GM23338 (cell line): ENCODE results near the gene WWOX. TPM values are rescaled to one million over a fixed set of nuclear protein-coding genes. Genes with fewer than 3 reads are reported as not detected.

Experiments used
- ATAC-seq: fragments of 200-7000 bp; cut with Tn5 transposase; 3 replicates; pipeline ENCODE4 v1.9.1; 2020
- DNase-seq: peaks from one replicate; pipeline ENCODE4 v3.0.0-alpha.2; 2015; ENCODE audit warnings: low spot score
- H2AFZ ChIP-seq: fragments of 200-600 bp; sonication (generic); 2 replicates; pipeline ENCODE4 v1.8.0; 2016; ENCODE audit warnings: antibody characterized with exemption, mild to moderate bottlenecking, moderate library complexity
- H3F3A ChIP-seq: fragments of 200-600 bp; sonication (generic); replicated peaks from 2 replicates; pipeline ENCODE4 v1.8.0; 2017; ENCODE audit warnings: antibody characterized with exemption, mixed run types, low read depth
- H3K27ac ChIP-seq: fragments of 200-600 bp; sonication (generic); 2 replicates; pipeline ENCODE4 v1.6.1; 2016; ENCODE audit warnings: low read depth
- H3K27me3 ChIP-seq: fragments of 200-600 bp; sonication (generic); 2 replicates; pipeline ENCODE4 v1.8.0; 2016; ENCODE audit warnings: mild to moderate bottlenecking, mixed run types, moderate library complexity; ENCODE audit not compliant: insufficient read depth
- H3K36me3 ChIP-seq: fragments of 200-600 bp; sonication (generic); 2 replicates; pipeline ENCODE4 v1.8.0; 2016; ENCODE audit warnings: mild to moderate bottlenecking; ENCODE audit not compliant: insufficient read depth
- H3K4me1 ChIP-seq: fragments of 200-600 bp; sonication (generic); 2 replicates; pipeline ENCODE4 v1.8.0; 2016; ENCODE audit warnings: mild to moderate bottlenecking, moderate library complexity; ENCODE audit not compliant: insufficient read depth
- H3K4me2 ChIP-seq: fragments of 200-600 bp; sonication (generic); 2 replicates; pipeline ENCODE4 v1.7.1; 2017; ENCODE audit warnings: mixed run types
- H3K4me3 ChIP-seq: fragments of 200-600 bp; sonication (generic); 2 replicates; pipeline ENCODE4 v1.6.1; 2016; ENCODE audit warnings: mixed run types
- H3K79me2 ChIP-seq: fragments of 200-600 bp; sonication (generic); replicated peaks from 2 replicates; pipeline ENCODE4 v1.8.0; 2017; ENCODE audit warnings: mild to moderate bottlenecking; ENCODE audit not compliant: insufficient read depth
- H3K9me2 ChIP-seq: fragments of 200-600 bp; sonication (generic); 2 replicates; pipeline ENCODE4 v1.8.0; 2017; ENCODE audit not compliant: insufficient read depth
- H4K20me1 ChIP-seq: fragments of 200-600 bp; sonication (generic); replicated peaks from 2 replicates; pipeline ENCODE4 v1.8.0; 2017; ENCODE audit warnings: mild to moderate bottlenecking; ENCODE audit not compliant: insufficient read depth
- H3K27ac Mint-ChIP-seq: 2 replicates; pipeline ENCODE4 v1.8.0; 2020; ENCODE audit warnings: inconsistent platforms, mild to moderate bottlenecking, moderate library complexity, mixed read lengths
- H3K27me3 Mint-ChIP-seq: 3 replicates; pipeline ENCODE4 v1.8.0; 2022; ENCODE audit warnings: low read depth, mild to moderate bottlenecking, moderate library complexity, mixed read lengths, inconsistent platforms; ENCODE audit not compliant: insufficient read depth, poor library complexity
- H3K36me3 Mint-ChIP-seq: 3 replicates; pipeline ENCODE4 v1.8.0; 2021; ENCODE audit warnings: low read depth, mild to moderate bottlenecking, inconsistent platforms, moderate library complexity, mixed read lengths
- H3K4me1 Mint-ChIP-seq: 3 replicates; pipeline ENCODE4 v1.8.0; 2020; ENCODE audit warnings: mild to moderate bottlenecking, inconsistent platforms, mixed read lengths
- H3K4me3 Mint-ChIP-seq: 3 replicates; pipeline ENCODE4 v1.8.0; 2021; ENCODE audit warnings: moderate library complexity, mild to moderate bottlenecking, inconsistent platforms, mixed read lengths
- H3K9me3 Mint-ChIP-seq: 3 replicates; pipeline ENCODE4 v1.8.0; 2020; ENCODE audit warnings: moderate library complexity, mild to moderate bottlenecking, inconsistent platforms, mixed read lengths
- CTCF ChIP-seq, 2 experiments: fragments of 200-600 bp in 1 of 2; sonication (generic) in 1 of 2; conservative IDR thresholded peaks; 2 replicates each; pipeline versions ENCODE4 v1.5.1 to v1.6.1; 2016 to 2017; ENCODE audit warnings: antibody characterized with exemption in 2 of 2, low read depth in 2 of 2, mild to moderate bottlenecking in 2 of 2, moderate library complexity in 1 of 2
- ZNF462 ChIP-seq: fragments of 250-450 bp; sonication (Bioruptor Pico); IDR thresholded peaks from 2 replicates; pipeline ENCODE4 v1.5.0; 2020; ENCODE audit warnings: mild to moderate bottlenecking, moderate library complexity
- polyA plus RNA-seq: library from polyadenylated mRNA; unstranded; fragments of >200 nt; fragmentation: Nextera tagmentation; extraction: Ambion mirVana; gene quantifications from 2 replicates; pipeline ENCODE4 v1.2.1, GENCODE V29; 2016
- total RNA-seq: library from RNA; depleted of rRNA; stranded (reverse); fragments of >200 nt; shearing (Covaris generic); gene quantifications from 2 replicates; pipeline ENCODE4 v1.2.3, GENCODE V29; 2014

The WWOX gene
- total and polyA plus RNA-seq, 2 experiments from 2014 or later: 10.0 to 19.3 TPM

- TF ChIP-seq ZNF462 (CRISPR knock-in tag): no peak
These were observed 551.1 kb downstream of the WWOX start (continued) for GRCh38 chr16:78650339-78651074.

- Histone ChIP-seq H3K27ac (no peak overlapping the region), H3K27me3 (no peaks in the 10 kb centered on the region), H3K4me1 (peaks cover 4% of the 10 kb centered on the region; the same call in 1 of the 2 replicates), H3K9me2 (no peaks in the 10 kb centered on the region), H3K79me2 (no peaks in the 10 kb centered on the region), H3K4me3 (no peak overlapping the region), H4K20me1 (no peaks in the 10 kb centered on the region; the same call in 1 of the 2 replicates), H3F3A (no peaks in the 10 kb centered on the region), H2AFZ (no peak overlapping the region), H3K36me3 (no peaks in the 10 kb centered on the region), H3K4me2 (no peak overlapping the region)
- Mint-ChIP-seq H3K9me3 (no peaks in the 10 kb centered on the region), H3K27ac (no peak overlapping the region), H3K27me3 (no peaks in the 10 kb centered on the region), H3K4me1 (peaks cover 3% of the 10 kb centered on the region; the same call in 2 of the 3 replicates), H3K4me3 (no peak overlapping the region), H3K36me3 (no peaks in the 10 kb centered on the region)
- ATAC-seq (no peak), DNase-seq (no peak)
- TF ChIP-seq CTCF (conservative IDR thresholded peaks at IDR 0.05; ENCODE audit: low read depth in 2 of 2): no peak
These were observed 555.5 kb downstream of the WWOX start for GRCh38 chr16:78654929-78655328.
